HG03342 (cell line): ENCODE results near the gene SVOP.
A peak's percentile ranks its signal among the peaks of the same experiment; 100 is the strongest.
"Not testable (repeated sequence)": the region's sequence is repeated elsewhere in the genome, so short reads cannot be mapped to it uniquely, and the experiment has no call there.

Source experiments
- ATAC-seq: cut with Tn5 transposase; IDR thresholded peaks from one replicate; pipeline ENCODE4 v1.9.1; 2021; ENCODE audit warnings: mild to moderate bottlenecking, moderate library complexity; ENCODE audit not compliant: unreplicated experiment

The SVOP gene

GRCh38 chr12:108896336-108896735, 124.5 kb downstream of the SVOP start:
- no peak for ATAC-seq

DNA sequence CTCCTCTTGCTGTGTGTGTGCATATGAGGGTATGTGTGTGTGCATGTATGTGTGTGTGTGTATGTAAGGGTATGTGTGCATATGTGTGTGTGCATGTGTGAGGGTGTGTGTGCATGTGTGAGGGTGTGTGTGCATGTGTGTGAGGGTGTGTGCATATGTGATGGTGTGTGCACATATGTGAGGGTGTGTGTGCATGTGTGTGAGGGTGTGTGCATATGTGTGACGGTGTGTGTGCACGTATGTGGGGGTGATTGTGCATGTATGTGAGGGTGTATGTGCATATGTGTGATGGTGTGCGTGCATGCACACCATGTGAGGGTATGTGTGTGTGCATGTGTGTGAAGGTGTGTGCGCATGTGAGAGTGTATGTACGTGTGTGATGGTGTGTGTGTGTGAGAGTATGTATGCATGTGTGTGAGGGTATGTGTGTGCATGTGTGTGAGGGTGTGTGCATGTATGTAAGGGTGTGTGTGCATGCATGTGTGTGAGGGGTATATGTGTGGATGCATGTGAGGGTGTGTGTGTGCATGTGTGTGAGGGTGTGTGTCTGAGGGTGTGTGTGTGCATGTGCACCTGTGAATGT, 125.6 kb downstream of the SVOP start:
- no peak for ATAC-seq

- no peak for ATAC-seq
These were observed 130.7 kb downstream of the SVOP start for GRCh38 chr12:108890208-108890607.

- ATAC-seq = no peak
These were observed 132.8 kb downstream of the SVOP start for GRCh38 chr12:108888031-108888430.

DNA sequence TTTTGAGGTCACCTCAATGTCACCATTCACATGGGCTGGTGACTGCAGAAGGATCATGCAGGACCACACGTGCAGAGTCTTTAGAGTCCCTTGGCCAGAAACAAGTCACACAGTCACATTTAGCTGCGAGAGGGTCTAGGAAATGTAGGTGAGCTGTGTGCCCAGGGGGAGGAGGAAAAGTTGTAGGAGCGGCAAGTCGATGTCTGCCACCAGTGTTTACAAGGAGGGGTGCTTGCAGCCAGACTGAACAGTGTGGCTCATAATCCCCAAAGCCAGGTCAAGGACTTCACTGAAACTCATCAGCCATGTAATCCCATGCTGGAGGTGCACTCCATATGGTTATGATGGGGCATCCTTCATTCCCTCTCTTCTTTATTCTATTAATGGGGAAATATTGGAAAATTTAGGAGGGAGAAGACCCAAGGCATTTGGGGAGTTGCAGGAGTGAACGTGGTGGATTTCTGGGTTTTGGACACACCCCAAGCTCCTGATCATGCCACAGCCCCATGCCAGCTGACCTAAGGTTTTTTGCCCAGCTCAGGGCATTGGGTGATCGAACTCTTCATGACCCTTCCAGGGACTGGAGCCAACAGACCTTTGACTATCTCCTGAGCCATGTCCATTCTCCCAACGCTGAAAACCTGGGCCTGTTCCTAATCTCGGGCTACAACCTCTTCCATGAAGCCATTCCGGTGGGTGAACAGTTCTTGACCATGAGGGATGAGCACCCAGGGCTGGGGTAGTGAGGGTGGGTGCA, 133.8 kb downstream of the SVOP start:
- ATAC-seq = no peak

DNA sequence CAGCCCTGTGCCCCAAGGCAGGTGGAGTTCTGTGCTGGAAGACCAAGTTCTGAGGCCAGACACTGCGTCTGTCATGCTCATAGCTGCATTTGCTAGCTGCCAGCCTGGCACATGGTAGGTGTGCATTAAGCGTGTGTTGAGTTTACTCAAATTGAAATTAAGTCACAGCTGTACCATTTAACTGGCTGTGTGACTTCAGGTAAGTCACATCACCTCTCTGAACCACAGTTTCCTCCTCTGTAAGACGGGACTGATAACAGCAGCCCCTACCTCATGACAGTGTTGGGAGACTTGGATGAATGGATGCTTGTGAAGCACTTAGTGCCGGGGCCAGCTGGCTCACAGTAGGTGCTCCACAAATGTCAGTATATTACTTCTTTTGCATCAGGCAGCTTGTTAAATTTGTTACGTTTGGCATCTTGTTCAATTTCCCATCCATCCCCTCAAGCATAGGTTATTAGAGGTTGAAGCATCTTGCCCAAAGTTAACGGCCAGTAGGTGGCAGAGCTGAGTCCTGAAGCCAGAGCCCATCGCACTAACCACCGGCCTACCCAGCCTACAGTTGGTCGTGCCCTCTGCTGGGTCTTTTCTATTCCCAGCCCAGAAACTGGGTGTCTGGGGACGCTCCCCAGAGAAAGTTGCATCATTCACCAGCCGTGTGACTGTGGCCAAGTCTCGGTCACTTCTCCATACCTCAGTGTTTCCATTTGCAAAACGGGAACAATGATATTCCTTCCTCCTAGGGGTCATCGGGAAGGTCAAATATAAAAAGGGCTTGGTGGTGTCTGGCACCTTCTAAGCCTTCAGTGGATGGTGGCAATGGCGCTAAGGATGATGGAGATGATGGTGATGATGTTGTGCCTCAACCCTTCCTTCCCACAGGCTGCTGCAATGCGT, 136.5 kb downstream of the SVOP start:
- no peak for ATAC-seq

- ATAC-seq = no peak
These were observed 138.9 kb downstream of the SVOP start for GRCh38 chr12:108881953-108882352.

GRCh38 chr12:108879615-108880254, 141.1 kb downstream of the SVOP start, which contains the start of gene DAO:
DAO (plus strand) TSS chr12:108880092; CDS start chr12:108885007, 4,915 bp downstream.
- no peak for ATAC-seq

DNA sequence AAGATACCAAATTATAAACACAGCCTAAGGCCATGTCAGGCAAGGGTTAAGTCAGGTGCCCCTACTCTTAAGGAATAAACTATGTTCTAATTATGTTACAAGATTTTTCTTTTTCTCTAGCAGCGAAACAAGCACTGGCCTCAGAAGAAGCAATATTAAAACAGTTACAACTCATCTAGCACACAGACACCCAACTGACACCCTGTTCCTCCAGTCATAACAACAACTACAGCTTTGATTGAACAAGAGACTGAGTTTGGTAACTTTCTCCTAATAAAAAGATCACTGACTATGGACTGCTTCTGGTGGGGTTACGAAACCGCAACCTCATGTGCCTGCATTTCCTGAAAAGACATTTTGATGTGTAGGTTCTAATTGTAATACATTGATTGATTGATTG, 144.3 kb downstream of the SVOP start:
- no peak for ATAC-seq

DNA sequence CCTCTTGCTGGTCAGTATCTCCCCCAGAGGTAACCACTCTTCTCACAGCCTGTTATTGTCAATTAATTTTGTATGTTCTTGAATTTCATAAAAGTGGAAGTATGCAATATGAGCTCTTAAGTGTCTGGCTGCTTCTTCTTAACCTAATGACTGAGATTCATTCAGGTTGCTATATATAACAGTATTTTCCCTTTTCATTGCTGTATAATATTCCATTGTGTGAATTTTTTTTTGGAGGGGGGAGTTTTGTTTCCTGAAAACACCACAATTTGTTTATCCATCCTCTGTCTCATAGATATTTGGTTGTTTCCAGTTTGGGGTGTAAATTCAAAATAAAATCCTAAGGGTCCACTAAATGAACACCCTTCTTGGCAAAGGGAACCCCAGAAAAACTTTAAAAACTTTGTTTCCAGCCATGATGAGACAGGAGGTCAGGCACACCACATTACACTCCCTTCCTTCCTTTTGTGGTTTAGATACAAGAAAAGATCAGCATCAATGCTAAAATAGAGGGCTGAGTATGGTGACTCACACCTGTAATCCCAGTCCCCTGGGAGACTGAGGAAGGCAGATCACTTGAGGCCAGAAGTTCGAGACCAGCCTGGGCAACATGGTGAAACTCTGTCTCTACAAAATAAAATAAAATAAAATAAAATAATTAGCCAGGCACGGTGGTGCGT, 145.0 kb downstream of the SVOP start:
- no peak for ATAC-seq

DNA sequence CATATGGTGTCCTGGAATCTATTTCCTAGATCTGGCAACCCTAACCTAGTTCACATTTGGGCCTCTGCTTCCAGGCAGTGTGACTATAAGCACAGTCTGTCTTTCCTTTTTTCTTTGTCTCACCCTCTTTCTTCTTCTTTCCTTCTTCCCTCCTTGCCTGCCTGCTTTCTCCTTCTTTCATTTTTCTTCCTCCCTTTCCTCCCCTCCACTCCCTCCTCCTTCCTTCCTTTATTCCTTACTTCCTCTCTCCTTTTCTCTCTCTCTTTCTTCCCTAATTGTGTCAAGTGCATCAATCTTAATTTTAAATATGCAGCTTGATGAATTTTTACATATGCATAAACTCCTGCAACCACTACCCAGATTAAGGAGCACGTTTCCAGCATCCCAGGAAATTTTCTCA, 145.6 kb downstream of the SVOP start:
- ATAC-seq = no peak

- ATAC-seq = no peak
These were observed 152.1 kb downstream of the SVOP start for GRCh38 chr12:108868781-108869180.

- ATAC-seq = not testable (repeated sequence)
These were observed 154.8 kb downstream of the SVOP start for GRCh38 chr12:108866083-108866482.

DNA sequence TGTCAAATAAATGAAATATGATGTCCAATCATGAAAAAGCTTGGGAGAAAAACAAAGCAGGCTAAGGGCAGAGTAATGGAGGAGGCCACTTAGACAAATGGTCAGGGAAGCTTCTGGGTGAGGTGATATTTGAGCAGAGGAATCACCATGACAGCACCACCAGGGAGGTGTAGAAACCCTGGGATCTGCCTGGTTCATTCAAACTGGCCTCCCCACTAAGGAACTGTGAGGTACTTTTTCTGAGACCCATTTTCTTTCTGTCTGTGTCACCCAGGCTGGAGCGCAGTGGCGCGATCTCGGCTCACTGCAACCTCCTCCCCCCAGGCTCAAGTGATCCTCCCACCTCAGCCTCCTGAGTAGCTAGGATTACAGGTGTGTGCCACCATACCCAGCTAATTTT, 155.7 kb downstream of the SVOP start:
- no peak for ATAC-seq

GRCh38 chr12:108862588-108862959, 158.3 kb downstream of the SVOP start:
- ATAC-seq = no peak

DNA sequence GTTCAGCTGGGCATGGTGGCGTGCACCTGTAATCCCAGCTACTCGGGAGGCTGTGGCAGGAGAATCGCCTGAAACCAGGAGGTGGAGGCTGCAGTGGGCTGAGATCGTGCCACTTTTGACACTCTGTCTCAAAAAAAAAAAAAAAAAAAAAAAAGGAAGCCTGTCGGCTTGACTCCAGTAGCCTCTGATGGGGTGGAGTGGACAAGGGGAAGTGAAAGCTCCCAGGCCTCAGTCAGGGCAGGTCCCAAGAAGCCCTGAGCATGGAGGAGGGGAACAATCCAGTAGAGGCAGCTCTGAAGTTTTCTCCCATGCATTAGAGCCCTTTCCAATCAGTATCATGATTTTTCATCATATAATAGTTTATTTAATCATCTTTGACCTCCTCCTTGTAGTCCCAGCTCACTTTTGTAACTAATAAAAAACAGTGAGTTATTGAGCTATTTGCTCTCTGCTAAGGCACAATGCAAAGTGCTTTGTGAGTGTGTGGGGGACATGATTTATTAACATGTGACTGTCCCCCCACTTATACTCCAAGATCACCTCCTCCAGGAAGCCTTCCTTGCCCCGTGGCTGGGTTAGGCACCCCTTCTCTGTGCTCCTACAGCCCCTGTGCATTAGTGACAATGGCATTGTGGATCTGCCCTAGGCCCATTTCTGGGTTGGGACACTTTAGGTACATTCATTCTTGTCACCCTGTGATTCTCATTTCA, 158.8 kb downstream of the SVOP start:
- ATAC-seq = peak; percentile 30

- ATAC-seq = no peak
These were observed 160.4 kb downstream of the SVOP start for GRCh38 chr12:108860443-108860842.

GRCh38 chr12:108859923-108860291, 161.0 kb downstream of the SVOP start:
- no peak for ATAC-seq

DNA sequence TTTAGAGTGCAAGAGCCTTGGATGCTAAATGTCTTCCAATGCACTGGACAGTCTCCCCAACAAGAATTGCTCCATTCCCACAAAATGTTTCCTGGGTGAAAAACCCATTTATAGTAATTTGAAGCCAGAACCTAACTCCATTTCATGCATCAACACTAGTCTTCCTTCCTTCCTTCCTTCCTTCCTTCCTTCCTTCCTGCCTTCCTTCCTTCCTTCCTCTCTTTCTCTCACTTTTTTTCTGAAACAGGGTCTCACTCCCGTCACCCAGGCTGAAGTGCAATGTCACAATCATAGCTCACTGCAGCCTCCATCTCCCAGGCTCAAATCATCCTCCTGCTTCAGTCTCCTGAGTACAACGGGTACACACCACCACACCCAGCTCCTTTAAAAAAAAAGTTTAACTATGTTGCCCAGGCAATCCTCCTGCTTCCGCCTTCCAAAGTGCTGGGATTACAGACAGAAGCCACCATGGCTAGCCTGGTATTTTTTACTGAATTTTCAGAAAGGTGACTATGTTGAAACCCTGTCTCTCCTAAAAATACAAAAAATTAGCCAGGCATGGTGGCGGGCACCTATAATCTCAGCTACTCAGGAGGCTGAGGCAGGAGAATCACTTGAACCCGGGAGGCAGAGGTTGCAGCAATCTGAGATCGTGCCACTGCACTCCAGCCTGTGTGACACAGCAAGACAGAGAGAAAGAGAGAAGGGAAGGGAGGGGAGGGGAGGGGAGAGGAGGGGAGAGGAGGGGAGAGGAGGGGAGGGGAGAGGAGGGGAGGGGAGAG, 161.5 kb downstream of the SVOP start:
- not testable (repeated sequence) for ATAC-seq
